Measurements from ENCODE around the gene SLC10A1.
"Not testable (repeated sequence)": the region's sequence is repeated elsewhere in the genome, so short reads cannot be mapped to it uniquely, and the experiment has no call there.

Gene SLC10A1

DNA sequence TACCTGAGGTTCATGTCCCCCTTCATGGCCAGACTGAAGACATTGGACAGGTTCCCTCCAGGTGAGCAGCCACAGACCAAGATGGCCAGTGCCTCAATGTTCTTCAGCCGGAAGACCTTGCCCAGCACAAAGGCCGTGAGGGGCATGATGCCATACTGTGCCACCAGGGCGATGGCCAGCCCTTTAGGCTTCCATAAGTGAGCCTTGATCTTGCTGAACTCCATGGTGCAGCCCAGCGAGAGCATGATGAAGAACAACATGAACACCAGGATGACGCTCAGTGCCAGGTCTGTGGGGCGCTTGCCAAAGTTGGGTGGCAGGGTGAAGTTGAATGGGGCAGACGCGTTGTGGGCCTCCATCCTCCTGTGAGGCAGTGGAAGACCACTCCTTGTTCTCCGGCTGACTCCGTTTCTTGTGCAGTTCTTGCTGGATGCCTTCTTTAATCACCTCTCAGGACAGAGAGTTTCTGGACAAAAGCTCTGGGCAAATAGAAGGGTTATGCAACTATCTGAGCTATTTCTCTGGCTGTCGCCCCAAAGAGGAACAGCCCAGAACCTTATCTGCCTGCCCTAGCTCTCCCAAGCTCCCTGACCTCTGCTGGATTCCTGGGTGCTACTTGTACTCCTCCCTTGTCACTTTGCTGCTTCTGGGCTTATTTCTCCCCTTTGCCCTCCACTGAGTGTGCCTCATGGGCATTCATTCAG is at the start of gene SLC10A1:
SLC10A1 (minus strand) TSS at position 445 of the 704 bp plus-strand sequence; CDS start at position 359, 86 bp downstream.
- no peak for DNase-seq (ENCODE audit: low spot score)

- no peak for DNase-seq (ENCODE audit: low spot score)
Measured at GRCh38 chr14:69845787-69846186, 48.7 kb upstream of the SLC10A1 start.

GRCh38 chr14:69845050-69845581 is 48.1 kb upstream of the SLC10A1 start:
- no peak for DNase-seq (ENCODE audit: low spot score)

GRCh38 chr14:69844171-69844570 is 47.1 kb upstream of the SLC10A1 start:
- no peak for DNase-seq (ENCODE audit: low spot score)

- DNase-seq (ENCODE audit: low spot score): no peak
Measured at GRCh38 chr14:69842686-69843420, 45.8 kb upstream of the SLC10A1 start.

- no peak for DNase-seq (ENCODE audit: low spot score)
Measured at GRCh38 chr14:69841656-69842055, 44.6 kb upstream of the SLC10A1 start.

DNA sequence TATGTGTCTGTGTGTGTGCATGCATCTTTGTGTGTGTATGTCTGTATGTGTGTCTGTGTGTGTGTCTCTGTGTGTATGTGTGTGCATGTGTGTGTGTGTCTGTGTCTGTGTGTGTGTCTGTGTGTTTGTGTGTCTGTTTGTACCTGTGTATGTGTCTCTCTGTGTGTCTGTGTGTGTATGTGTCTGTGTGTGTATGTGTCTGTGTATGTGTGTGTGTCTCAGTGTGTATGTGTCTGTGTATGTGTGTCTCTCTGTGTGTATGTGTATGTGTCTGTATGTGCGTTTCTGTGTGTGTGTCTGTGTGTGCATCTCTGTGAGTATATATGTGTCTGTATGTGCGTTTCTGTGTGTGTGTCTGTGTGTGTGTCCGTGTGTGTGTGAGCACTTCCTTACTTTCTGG is 42.6 kb upstream of the SLC10A1 start:
- no peak for DNase-seq (ENCODE audit: low spot score)

DNA sequence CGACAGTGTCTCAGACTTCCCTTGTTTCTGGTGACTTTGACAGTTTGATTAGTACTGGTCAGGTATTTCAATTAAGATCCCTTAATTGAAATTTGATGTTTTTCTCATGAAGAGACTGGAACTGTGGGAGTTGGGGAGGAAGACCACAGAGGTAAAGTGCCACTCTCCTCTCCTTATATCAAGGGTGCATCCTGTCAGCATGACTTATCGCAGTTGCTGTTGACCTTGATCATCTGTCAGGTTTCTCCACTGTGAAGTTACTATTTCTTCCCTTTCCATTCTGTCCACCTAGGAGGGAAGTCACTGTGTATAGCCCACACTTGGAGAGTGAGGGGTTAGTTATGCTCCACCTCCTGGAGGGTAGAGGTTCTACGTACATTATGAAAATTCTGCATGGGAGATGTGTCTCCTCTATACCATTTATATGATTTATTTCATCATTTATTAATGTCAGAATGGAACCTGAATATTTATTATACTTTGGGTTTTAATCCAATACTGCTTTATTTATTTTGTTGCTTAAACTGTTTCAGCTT is 41.9 kb upstream of the SLC10A1 start:
- DNase-seq (ENCODE audit: low spot score): no peak

DNA sequence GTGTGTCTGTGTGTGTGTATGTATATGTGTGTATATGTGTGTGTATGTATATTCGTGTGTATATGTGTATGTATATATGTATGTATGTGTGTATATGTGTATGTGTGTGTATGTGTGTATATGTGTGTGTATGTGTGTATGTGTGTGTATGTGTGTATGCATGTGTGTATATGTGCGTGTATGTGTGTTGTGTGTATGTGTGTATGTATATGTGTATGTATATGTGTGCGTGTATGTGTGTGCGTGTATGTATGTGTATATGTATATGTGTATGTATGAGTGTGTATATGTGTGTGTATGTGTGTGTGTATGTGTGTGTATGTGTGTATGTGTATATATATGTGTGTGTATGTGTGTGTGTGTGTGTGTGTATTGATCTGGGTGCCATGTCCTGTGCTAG is 31.8 kb upstream of the SLC10A1 start:
- DNase-seq (ENCODE audit: low spot score): no peak

DNA sequence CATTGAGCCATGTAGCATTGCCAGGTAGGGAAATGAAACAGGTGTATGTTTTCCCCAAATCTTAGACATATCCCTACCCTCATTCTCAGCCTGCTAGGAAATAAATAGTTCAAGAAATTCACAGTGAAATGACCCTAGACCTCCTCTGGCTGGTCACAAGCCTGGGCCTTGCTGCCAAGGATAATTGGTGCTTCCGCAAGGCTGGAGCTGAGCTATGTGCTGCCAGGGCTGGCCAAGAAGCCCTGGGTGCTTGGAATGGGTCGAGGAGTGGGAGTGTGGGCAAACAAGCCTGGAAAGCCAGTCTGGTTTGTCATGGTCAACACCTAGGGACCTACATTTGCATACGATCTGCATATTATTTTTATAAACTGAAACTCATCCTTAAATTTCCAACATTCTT is 31.3 kb upstream of the SLC10A1 start:
- DNase-seq (ENCODE audit: low spot score): no peak

DNA sequence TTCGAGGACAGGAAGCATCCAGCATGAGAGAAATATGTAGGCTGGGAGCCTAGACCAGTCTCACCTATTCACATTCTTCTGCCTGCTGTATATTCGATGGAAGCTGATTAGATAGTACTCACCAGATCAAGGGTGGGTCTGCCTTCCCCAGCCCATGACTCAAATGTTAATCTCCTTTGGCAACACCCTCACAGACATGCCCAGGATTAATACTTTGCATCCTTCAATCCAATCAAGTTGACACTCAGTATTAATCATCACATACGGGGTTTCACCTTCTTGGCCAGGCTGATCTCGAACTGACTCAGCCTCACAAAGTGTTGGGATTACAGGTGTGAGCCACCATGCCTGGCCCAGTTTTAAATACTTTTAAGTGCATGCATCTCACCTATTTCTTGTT is 30.5 kb upstream of the SLC10A1 start:
- DNase-seq (ENCODE audit: low spot score): no peak

- DNase-seq (ENCODE audit: low spot score): no peak
Measured at GRCh38 chr14:69822456-69822855, 25.4 kb upstream of the SLC10A1 start.

DNA sequence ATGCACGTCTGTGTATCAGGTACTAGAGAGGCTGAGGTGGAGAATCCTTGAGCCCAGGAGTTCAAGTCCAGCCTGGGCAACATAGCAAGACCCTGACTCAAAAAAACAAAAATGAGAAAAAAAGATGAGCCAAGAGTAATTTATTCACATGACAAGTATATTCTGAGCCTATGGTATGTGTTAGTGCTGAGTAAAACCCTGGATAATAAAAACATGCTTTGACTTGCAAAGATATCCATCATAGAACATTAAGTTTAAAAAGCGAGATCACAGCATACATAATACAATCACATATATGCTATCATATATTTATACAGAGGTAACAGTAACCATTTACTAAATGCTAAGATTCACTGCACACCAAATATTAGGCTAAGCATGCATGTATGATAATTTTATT is 23.9 kb upstream of the SLC10A1 start:
- no peak for DNase-seq (ENCODE audit: low spot score)

- no peak for DNase-seq (ENCODE audit: low spot score)
Measured at GRCh38 chr14:69819607-69820006, 22.6 kb upstream of the SLC10A1 start.

GRCh38 chr14:69818758-69819191 is 21.7 kb upstream of the SLC10A1 start:
- peak; percentile 72 for DNase-seq (ENCODE audit: low spot score)

- no peak for DNase-seq (ENCODE audit: low spot score)
Measured at GRCh38 chr14:69816216-69816615, 19.2 kb upstream of the SLC10A1 start.

GRCh38 chr14:69815556-69815955 is 18.5 kb upstream of the SLC10A1 start:
- DNase-seq (ENCODE audit: low spot score): no peak

DNA sequence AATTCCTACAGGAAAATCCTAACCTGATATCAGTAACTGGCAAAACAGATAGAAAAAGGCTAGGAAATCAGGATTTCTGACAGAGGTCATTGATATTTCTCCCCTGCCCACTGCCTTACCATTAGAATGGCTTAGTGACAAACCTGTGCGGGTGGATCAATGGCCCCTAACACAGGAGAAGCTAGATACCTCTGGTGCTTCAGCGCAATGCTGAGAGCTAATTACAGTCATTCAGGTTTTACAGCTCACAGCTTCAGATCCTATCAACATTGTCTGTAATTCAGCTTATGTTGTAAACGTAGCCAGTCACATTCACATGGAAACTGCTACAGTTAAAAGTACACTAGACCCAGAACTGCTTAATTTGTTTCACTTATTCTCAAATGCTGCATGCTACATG is 17.4 kb upstream of the SLC10A1 start:
- DNase-seq (ENCODE audit: low spot score): no peak

DNA sequence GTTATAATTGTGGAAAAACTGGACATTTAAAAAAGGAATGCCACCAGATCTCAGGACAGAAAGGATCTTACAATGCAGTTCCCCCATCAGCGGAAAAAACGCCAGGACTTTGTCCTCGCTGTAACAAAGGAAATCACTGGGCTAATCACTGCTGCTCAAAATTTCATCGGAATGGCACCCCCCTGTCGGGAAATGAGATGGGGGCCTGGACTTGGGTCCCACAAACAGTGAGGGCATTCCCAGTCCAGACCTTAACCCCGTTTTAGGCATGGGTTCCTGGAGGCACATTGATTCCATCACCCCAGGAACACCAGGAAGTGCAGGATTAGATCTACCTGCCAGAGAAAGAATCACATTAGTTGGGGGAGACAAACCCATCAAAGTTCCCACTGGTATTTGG is 16.3 kb upstream of the SLC10A1 start:
- not testable (repeated sequence) for DNase-seq (ENCODE audit: low spot score)

DNA sequence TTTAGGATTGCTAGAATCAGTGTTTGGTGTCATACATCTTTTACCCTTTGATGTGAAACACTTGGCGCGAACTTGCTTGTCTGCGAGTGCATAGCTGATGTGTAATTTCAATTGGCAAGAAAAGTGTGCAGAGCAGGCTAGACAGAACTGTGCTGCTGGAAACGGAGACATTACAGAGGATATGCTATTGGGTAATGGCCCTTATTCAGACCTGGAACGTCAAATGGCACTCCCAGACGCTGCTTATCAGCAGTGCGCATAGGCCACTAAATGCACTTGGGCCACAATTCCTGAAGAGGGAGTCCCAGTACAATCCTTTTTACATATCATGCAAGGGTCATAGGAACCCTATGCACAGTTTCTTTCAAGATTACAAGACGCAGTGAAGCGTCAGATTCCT is 15.7 kb upstream of the SLC10A1 start:
- DNase-seq (ENCODE audit: low spot score): no peak

DNA sequence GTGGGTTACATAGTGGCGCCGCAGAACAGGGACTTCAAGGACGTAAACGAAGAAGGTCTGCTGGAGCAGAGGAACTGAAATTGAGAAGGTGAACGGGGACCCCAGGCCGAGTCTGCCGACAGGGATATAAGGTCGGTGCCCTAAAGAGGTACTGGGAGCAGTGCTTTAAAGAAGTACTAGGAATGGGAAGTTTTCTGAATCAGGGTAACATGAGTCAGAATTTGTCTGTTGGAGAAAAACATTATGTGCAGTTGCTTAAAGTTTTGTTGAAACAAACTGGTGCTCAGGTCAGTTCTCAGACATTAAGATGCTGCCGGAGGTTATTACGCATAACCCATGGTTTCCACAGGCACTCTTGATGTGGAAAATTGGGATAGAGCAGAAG is 14.8 kb upstream of the SLC10A1 start:
- DNase-seq (ENCODE audit: low spot score): no peak

GRCh38 chr14:69811227-69811867 is 14.3 kb upstream of the SLC10A1 start:
- no peak for DNase-seq (ENCODE audit: low spot score)

Data from CD4-positive, alpha-beta T cell treated with Interleukin-15 for 4 hours (primary cell).